H9 (cell line): ENCODE data around the gene ZNF467. TPM values are rescaled to one million over a fixed set of nuclear protein-coding genes. Genes with fewer than 3 reads are reported as not detected.

Experiments
- DNase-seq: peaks from one replicate; pipeline ENCODE4 v3.0.0-alpha.2; 2017
- H2AFZ ChIP-seq: one replicate; pipeline ENCODE4 v1.6.1; 2013; ENCODE audit warnings: mild to moderate bottlenecking, low read length, control low read depth, moderate library complexity
- H2AK5ac ChIP-seq: 2 replicates; pipeline ENCODE4 v1.6.1; 2013; ENCODE audit warnings: low read length, control low read depth, mixed read lengths; ENCODE audit not compliant: insufficient read length
- H2BK120ac ChIP-seq: one replicate; pipeline ENCODE4 v1.6.1; 2013; ENCODE audit warnings: low read depth, mild to moderate bottlenecking, low read length, control low read depth, inconsistent platforms; ENCODE audit not compliant: poor library complexity, severe bottlenecking
- H2BK12ac ChIP-seq: 2 replicates; pipeline ENCODE4 v1.6.1; 2013; ENCODE audit warnings: low read length, control low read depth, mixed read lengths, low read depth; ENCODE audit not compliant: insufficient read length
- H2BK15ac ChIP-seq: 2 replicates; pipeline ENCODE4 v1.6.1; 2013; ENCODE audit warnings: low read depth, low read length, control low read depth
- H2BK20ac ChIP-seq: one replicate; pipeline ENCODE4 v1.6.1; 2013; ENCODE audit warnings: low read depth, mild to moderate bottlenecking, low read length, control low read depth, inconsistent platforms; ENCODE audit not compliant: poor library complexity, severe bottlenecking
- H2BK5ac ChIP-seq: 2 replicates; pipeline ENCODE4 v1.6.1; 2013; ENCODE audit warnings: low read length, control low read depth, mixed read lengths; ENCODE audit not compliant: insufficient read length
- H3K14ac ChIP-seq: 2 replicates; pipeline ENCODE4 v1.6.1; 2013; ENCODE audit warnings: low read length, control low read depth; ENCODE audit not compliant: insufficient read depth
- H3K18ac ChIP-seq: 2 replicates; pipeline ENCODE4 v1.6.1; 2013; ENCODE audit warnings: low read depth, mild to moderate bottlenecking, mixed read lengths, low read length, control low read depth; ENCODE audit not compliant: insufficient read length
- H3K23ac ChIP-seq: 2 replicates; pipeline ENCODE4 v1.6.1; 2013; ENCODE audit warnings: low read length, control low read depth, mixed read lengths, low read depth; ENCODE audit not compliant: insufficient read length
- H3K23me2 ChIP-seq: 2 replicates; pipeline ENCODE4 v1.6.1; 2013; ENCODE audit warnings: low read depth, mild to moderate bottlenecking, mixed read lengths, low read length, control low read depth; ENCODE audit not compliant: insufficient read length, poor library complexity, severe bottlenecking
- H3K27ac ChIP-seq: 2 replicates; pipeline ENCODE4 v1.5.1; 2013; ENCODE audit warnings: low read length, control low read depth, mixed read lengths, low read depth; ENCODE audit not compliant: insufficient read length
- H3K27me3 ChIP-seq: 2 replicates; pipeline ENCODE4 v1.6.1; 2013; ENCODE audit warnings: low read length, control low read depth, inconsistent platforms; ENCODE audit not compliant: insufficient read depth
- H3K4ac ChIP-seq: 2 replicates; pipeline ENCODE4 v1.6.1; 2013; ENCODE audit warnings: low read depth, mild to moderate bottlenecking, control low read depth, inconsistent platforms, low read length, moderate library complexity
- H3K4me1 ChIP-seq: 2 replicates; pipeline ENCODE4 v1.6.1; 2013; ENCODE audit warnings: low read length, control low read depth, inconsistent platforms; ENCODE audit not compliant: insufficient read depth
- H3K4me2 ChIP-seq: 2 replicates; pipeline ENCODE4 v1.6.1; 2013; ENCODE audit warnings: low read length, control low read depth, mixed read lengths; ENCODE audit not compliant: insufficient read length, insufficient read depth
- H3K56ac ChIP-seq: 2 replicates; pipeline ENCODE4 v1.6.1; 2013; ENCODE audit warnings: low read depth, mild to moderate bottlenecking, mixed read lengths, low read length, control low read depth; ENCODE audit not compliant: insufficient read length
- H3K79me1 ChIP-seq: 2 replicates; pipeline ENCODE4 v1.6.1; 2013; ENCODE audit warnings: low read depth, mild to moderate bottlenecking, moderate library complexity, low read length, control low read depth, inconsistent platforms; ENCODE audit not compliant: insufficient read depth, poor library complexity, severe bottlenecking
- H3K79me2 ChIP-seq: 2 replicates; pipeline ENCODE4 v1.6.1; 2013; ENCODE audit warnings: low read length, control low read depth, inconsistent platforms; ENCODE audit not compliant: insufficient read depth
- H3K9ac ChIP-seq: 2 replicates; pipeline ENCODE4 v1.6.1; 2013; ENCODE audit warnings: low read length, control low read depth, mixed read lengths; ENCODE audit not compliant: insufficient read length; ENCODE audit errors: extremely low read depth
- H3K9me3 ChIP-seq: one replicate; pipeline ENCODE4 v1.6.1; 2013; ENCODE audit warnings: low read depth, low read length, inconsistent platforms; ENCODE audit not compliant: control insufficient read depth
- H3T11ph ChIP-seq: one replicate; pipeline ENCODE4 v1.6.1; 2013; ENCODE audit warnings: mild to moderate bottlenecking, low read length, control low read depth, inconsistent platforms
- H4K20me1 ChIP-seq: one replicate; pipeline ENCODE4 v1.6.1; 2013; ENCODE audit not compliant: control insufficient read depth, insufficient read length, insufficient read depth
- H4K5ac ChIP-seq: 2 replicates; pipeline ENCODE4 v1.6.1; 2013; ENCODE audit warnings: low read depth, mild to moderate bottlenecking, mixed read lengths, low read length, control low read depth; ENCODE audit not compliant: insufficient read length
- H4K8ac ChIP-seq: replicated peaks from 2 replicates; pipeline ENCODE4 v1.6.1; 2013; ENCODE audit warnings: low read length, control low read depth, mixed read lengths, low read depth; ENCODE audit not compliant: insufficient read length
- H4K91ac ChIP-seq: 2 replicates; pipeline ENCODE4 v1.6.1; 2013; ENCODE audit warnings: low read depth, mild to moderate bottlenecking, moderate library complexity, mixed read lengths, low read length, control low read depth; ENCODE audit not compliant: insufficient read length
- H3K27ac Mint-ChIP-seq, 3 experiments: 2 replicates in 2 of 3; 3 replicates in 1 of 3; pipeline ENCODE4 v1.8.0; 2020 to 2021; ENCODE audit warnings: mixed read lengths in 3 of 3, mild to moderate bottlenecking in 1 of 3, moderate library complexity in 1 of 3
- H3K27me3 Mint-ChIP-seq: 2 replicates; pipeline ENCODE4 v1.8.0; 2021; ENCODE audit warnings: low read depth, mild to moderate bottlenecking, moderate library complexity, mixed read lengths
- H3K36me3 Mint-ChIP-seq, 3 experiments: 2 replicates in 2 of 3; 3 replicates in 1 of 3; pipeline ENCODE4 v1.8.0; 2020 to 2021; ENCODE audit warnings: low read depth in 3 of 3, mixed read lengths in 3 of 3; ENCODE audit not compliant: insufficient read depth in 1 of 3
- H3K4me1 Mint-ChIP-seq, 2 experiments: 2 replicates each; pipeline ENCODE4 v1.8.0; 2020; ENCODE audit warnings: mixed read lengths in 2 of 2
- H3K4me3 Mint-ChIP-seq, 2 experiments: 2 replicates in 1 of 2; 3 replicates in 1 of 2; pipeline ENCODE4 v1.8.0; 2020 to 2021; ENCODE audit warnings: mild to moderate bottlenecking in 2 of 2, mixed read lengths in 2 of 2, moderate library complexity in 1 of 2
- H3K9me3 Mint-ChIP-seq, 2 experiments: 2 replicates in 1 of 2; 3 replicates in 1 of 2; pipeline ENCODE4 v1.8.0; 2020; ENCODE audit warnings: mild to moderate bottlenecking in 2 of 2, mixed read lengths in 2 of 2, moderate library complexity in 1 of 2
- CTCF ChIP-seq: fragments of 200-600 bp; sonication (generic); conservative IDR thresholded peaks from 3 replicates; pipeline ENCODE4 v1.8.0; 2021; ENCODE audit warnings: antibody characterized with exemption, mild to moderate bottlenecking
- WGBS: extraction: QIAGEN DNeasy Blood & Tissue Kit; methylation state at CpG from one replicate; pipeline ENCODE4 v1.1.7; 2013; ENCODE audit warnings: missing lambda C conversion rate, low lambda C conversion rate, mixed read lengths; ENCODE audit not compliant: insufficient read length; ENCODE audit errors: extremely low coverage; 5-methylcytosine and 5-hydroxymethylcytosine counted together
- total RNA-seq: library from RNA; stranded (reverse); gene quantifications from 2 replicates; pipeline ENCODE4 v1.2.1, GENCODE V29; 2021

The ZNF467 gene
- total RNA-seq, 1 experiment from 2014 or later, result 0.31 TPM

DNA sequence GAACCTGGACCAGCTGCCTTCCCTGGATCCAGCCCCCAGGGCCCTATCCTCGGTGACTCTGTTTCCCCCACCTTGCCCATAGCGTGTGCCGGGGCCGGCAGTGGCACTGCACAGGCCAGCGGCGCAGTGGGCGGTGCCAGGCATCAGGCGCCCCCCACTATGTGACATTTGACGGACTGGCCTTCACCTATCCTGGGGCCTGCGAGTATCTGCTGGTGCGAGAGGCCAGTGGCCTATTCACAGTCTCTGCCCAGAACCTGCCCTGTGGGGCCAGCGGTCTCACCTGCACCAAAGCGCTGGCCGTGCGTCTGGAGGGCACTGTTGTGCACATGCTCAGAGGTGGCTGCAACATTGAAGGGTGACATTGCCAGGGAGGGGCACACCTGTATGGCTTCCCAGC lies 12.0 kb upstream of the ZNF467 start:
- Histone ChIP-seq H3K18ac (no peak overlapping the region), H3K27ac (no peak overlapping the region)
- TF ChIP-seq CTCF, result no peak

More for the DNA sequence above, 12.0 kb upstream of the ZNF467 start:
- H3K4ac ChIP-seq, result no peak overlapping the region
- no peak overlapping the region for H2BK120ac ChIP-seq
- Mint-ChIP-seq H3K27ac (no peak overlapping the region), H3K27me3 (peaks cover 60% of the 10 kb centered on the region), H3K9me3 (no peaks in the 10 kb centered on the region; a peak in 1 of 5 replicates), H3K36me3 (no peaks in the 10 kb centered on the region), H3K4me3 (no peak overlapping the region), H3K4me1 (peaks cover 2 to 27% of the 10 kb centered on the region in 2 experiments; a peak in 3 of 4 replicates)
- H2BK20ac ChIP-seq, result no peak overlapping the region
- no peaks in the 10 kb centered on the region for H3K23me2 ChIP-seq
- no peak overlapping the region for H3K9ac ChIP-seq
- no peak overlapping the region for H2BK15ac ChIP-seq
- H3K4me2 ChIP-seq, result no peak overlapping the region
- no peaks in the 10 kb centered on the region; the same call in 1 of the 2 replicates for H3K27me3 ChIP-seq
- DNase-seq, result no peak
- no peak overlapping the region for H3K23ac ChIP-seq
- no peaks in the 10 kb centered on the region for H3K79me1 ChIP-seq
- H2BK5ac ChIP-seq, result no peak overlapping the region
- no CpG with 5 or more reads among the region's 15 CpGs for WGBS
- no peak overlapping the region for H2AK5ac ChIP-seq
- H2AFZ ChIP-seq, result no peak overlapping the region
- no peak overlapping the region for H4K5ac ChIP-seq
- no peaks in the 10 kb centered on the region for H3K9me3 ChIP-seq
- peaks cover 4% of the 10 kb centered on the region for H4K20me1 ChIP-seq
- no peak overlapping the region for H3K56ac ChIP-seq
- H3K14ac ChIP-seq, result no peak overlapping the region; the same call in 1 of the 2 replicates
- no peak overlapping the region for H4K91ac ChIP-seq
- H2BK12ac ChIP-seq, result no peak overlapping the region
- no peaks in the 10 kb centered on the region for H3K79me2 ChIP-seq
- H3T11ph ChIP-seq, result no peak overlapping the region
- H3K4me1 ChIP-seq, result no peaks in the 10 kb centered on the region
- H4K8ac ChIP-seq, result no peak overlapping the region
